Measurements from ENCODE around the gene AZI2.

Gene AZI2

GRCh38 chr3:28290863-28291300 lies 57.7 kb downstream of the AZI2 start:
- H3K27me3 ChIP-seq (ENCODE audit: insufficient read depth, poor library complexity, severe bottlenecking): no peaks in the 10 kb centered on the region
- no peak overlapping the region for H3K4me3 ChIP-seq (ENCODE audit: severe bottlenecking)
- DNase-seq (ENCODE audit: low spot score): no peak
- no peak for ATAC-seq (ENCODE audit: low read depth)
- peaks cover 7% of the 10 kb centered on the region for H3K36me3 ChIP-seq (ENCODE audit: low read depth)
- H3K27ac ChIP-seq (ENCODE audit: poor library complexity, severe bottlenecking): no peak overlapping the region
- H3K4me1 ChIP-seq (ENCODE audit: insufficient read depth, poor library complexity, severe bottlenecking): no peaks in the 10 kb centered on the region
- no peaks in the 10 kb centered on the region for H3K9me3 ChIP-seq (ENCODE audit: severe bottlenecking)
- no peak for TF ChIP-seq CTCF (IDR thresholded peaks at IDR 0.05; ENCODE audit: poor library complexity, severe bottlenecking)

- no peak for ATAC-seq (ENCODE audit: low read depth)
- no peak overlapping the region for H3K4me3 ChIP-seq (ENCODE audit: severe bottlenecking)
- no peaks in the 10 kb centered on the region for H3K27me3 ChIP-seq (ENCODE audit: insufficient read depth, poor library complexity, severe bottlenecking)
- H3K27ac ChIP-seq (ENCODE audit: poor library complexity, severe bottlenecking): no peak overlapping the region
- TF ChIP-seq CTCF (IDR thresholded peaks at IDR 0.05; ENCODE audit: poor library complexity, severe bottlenecking): no peak
- H3K36me3 ChIP-seq (ENCODE audit: low read depth): peaks cover 10% of the 10 kb centered on the region
- no peaks in the 10 kb centered on the region for H3K4me1 ChIP-seq (ENCODE audit: insufficient read depth, poor library complexity, severe bottlenecking)
- H3K9me3 ChIP-seq (ENCODE audit: severe bottlenecking): no peaks in the 10 kb centered on the region
- no peak for DNase-seq (ENCODE audit: low spot score)
These were observed 61.6 kb downstream of the AZI2 start for GRCh38 chr3:28287046-28287445.

GRCh38 chr3:28286595-28286994 lies 62.0 kb downstream of the AZI2 start:
- Histone ChIP-seq H3K4me3 (ENCODE audit: severe bottlenecking) (no peak overlapping the region), H3K9me3 (ENCODE audit: severe bottlenecking) (no peaks in the 10 kb centered on the region), H3K36me3 (ENCODE audit: low read depth) (peaks cover 10% of the 10 kb centered on the region), H3K4me1 (ENCODE audit: insufficient read depth, poor library complexity, severe bottlenecking) (no peaks in the 10 kb centered on the region), H3K27me3 (ENCODE audit: insufficient read depth, poor library complexity, severe bottlenecking) (no peaks in the 10 kb centered on the region), H3K27ac (ENCODE audit: poor library complexity, severe bottlenecking) (no peak overlapping the region)
- DNase-seq (ENCODE audit: low spot score): no peak
- ATAC-seq (ENCODE audit: low read depth): peak; percentile 78
- peak; percentile 72 for TF ChIP-seq CTCF (IDR thresholded peaks at IDR 0.05; ENCODE audit: poor library complexity, severe bottlenecking)

GRCh38 chr3:28280781-28281180 lies 67.8 kb downstream of the AZI2 start:
- no peaks in the 10 kb centered on the region for H3K4me1 ChIP-seq (ENCODE audit: insufficient read depth, poor library complexity, severe bottlenecking)
- no peaks in the 10 kb centered on the region for H3K9me3 ChIP-seq (ENCODE audit: severe bottlenecking)

More at GRCh38 chr3:28280781-28281180, 67.8 kb downstream of the AZI2 start:
- no peak for TF ChIP-seq CTCF (IDR thresholded peaks at IDR 0.05; ENCODE audit: poor library complexity, severe bottlenecking)
- H3K36me3 ChIP-seq (ENCODE audit: low read depth): peaks cover 10% of the 10 kb centered on the region; the same call in 1 of the 2 replicates
- DNase-seq (ENCODE audit: low spot score) (no peak), ATAC-seq (ENCODE audit: low read depth) (no peak)
- no peak overlapping the region for H3K27ac ChIP-seq (ENCODE audit: poor library complexity, severe bottlenecking)
- H3K27me3 ChIP-seq (ENCODE audit: insufficient read depth, poor library complexity, severe bottlenecking): no peaks in the 10 kb centered on the region
- no peak overlapping the region for H3K4me3 ChIP-seq (ENCODE audit: severe bottlenecking)
